Measurements from ENCODE around the gene RPS8.

RPS8 gene

DNA sequence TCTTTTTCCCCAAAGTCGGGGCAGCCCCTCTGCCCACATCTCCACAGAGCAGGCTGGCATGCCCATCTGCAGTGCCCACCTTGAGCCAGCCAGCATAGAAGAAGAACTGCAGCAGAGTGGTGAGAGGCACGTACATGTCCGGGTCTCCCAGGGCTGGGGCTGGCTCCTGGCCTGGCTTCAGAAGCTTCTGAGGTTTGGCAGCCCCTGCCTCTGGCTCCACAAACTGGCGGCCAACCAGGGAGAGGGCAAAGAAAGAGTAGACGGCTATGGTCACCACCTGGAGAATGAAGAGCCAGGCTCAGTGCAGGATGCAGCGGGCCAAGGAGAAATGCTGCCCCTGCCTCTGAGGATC lies 9.7 kb downstream of the RPS8 start:
- TF ChIP-seq, protein P1, sequence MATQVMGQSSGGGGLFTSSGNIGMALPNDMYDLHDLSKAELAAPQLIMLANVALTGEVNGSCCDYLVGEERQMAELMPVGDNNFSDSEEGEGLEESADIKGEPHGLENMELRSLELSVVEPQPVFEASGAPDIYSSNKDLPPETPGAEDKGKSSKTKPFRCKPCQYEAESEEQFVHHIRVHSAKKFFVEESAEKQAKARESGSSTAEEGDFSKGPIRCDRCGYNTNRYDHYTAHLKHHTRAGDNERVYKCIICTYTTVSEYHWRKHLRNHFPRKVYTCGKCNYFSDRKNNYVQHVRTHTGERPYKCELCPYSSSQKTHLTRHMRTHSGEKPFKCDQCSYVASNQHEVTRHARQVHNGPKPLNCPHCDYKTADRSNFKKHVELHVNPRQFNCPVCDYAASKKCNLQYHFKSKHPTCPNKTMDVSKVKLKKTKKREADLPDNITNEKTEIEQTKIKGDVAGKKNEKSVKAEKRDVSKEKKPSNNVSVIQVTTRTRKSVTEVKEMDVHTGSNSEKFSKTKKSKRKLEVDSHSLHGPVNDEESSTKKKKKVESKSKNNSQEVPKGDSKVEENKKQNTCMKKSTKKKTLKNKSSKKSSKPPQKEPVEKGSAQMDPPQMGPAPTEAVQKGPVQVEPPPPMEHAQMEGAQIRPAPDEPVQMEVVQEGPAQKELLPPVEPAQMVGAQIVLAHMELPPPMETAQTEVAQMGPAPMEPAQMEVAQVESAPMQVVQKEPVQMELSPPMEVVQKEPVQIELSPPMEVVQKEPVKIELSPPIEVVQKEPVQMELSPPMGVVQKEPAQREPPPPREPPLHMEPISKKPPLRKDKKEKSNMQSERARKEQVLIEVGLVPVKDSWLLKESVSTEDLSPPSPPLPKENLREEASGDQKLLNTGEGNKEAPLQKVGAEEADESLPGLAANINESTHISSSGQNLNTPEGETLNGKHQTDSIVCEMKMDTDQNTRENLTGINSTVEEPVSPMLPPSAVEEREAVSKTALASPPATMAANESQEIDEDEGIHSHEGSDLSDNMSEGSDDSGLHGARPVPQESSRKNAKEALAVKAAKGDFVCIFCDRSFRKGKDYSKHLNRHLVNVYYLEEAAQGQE (IDR thresholded peaks at IDR 0.05; ENCODE audit: low read depth) = no peak
- TF ChIP-seq CREB1 (IDR thresholded peaks at IDR 0.05; ENCODE audit: low read depth) (no peak), YY1 (IDR thresholded peaks at IDR 0.05; ENCODE audit: low read depth) (no peak), TCF12 (IDR thresholded peaks at IDR 0.05; ENCODE audit: low read depth) (no peak), EP300 (IDR thresholded peaks at IDR 0.05; ENCODE audit: borderline replicate concordance) (no peak), NFIC (IDR thresholded peaks at IDR 0.05) (no peak)

DNA sequence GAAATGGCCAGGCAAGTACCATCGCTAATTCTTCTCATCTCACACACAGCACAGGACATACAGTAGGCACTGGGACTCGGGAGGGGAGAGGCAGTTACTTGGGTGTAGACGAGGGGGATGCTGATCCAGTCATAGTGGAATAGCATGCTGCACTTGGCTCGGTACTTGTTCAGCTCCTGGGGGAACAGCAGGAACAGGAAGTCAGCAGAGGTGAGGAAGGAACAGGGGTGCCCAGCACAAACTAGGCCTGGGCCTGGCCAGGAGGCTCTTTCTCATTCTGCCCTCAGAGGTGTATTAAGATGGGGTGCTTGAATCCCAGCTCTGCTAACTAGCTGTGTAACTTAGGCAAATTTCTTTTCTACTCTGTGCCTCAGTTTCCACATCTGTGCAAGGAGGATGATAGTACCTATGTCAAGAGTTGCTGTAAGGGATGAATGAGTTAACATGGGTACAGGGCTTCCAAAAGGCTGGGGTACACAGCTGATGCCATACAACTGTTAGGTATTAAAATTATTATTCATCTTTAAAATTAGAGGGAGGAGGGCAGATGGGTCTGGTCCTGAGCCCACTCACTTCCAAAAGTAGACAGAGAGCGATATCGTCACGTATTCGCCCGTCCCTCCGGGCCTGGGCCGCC lies 10.3 kb downstream of the RPS8 start:
- TF ChIP-seq ZBTB7A (IDR thresholded peaks at IDR 0.05; ENCODE audit: low read depth) (no peak), RAD21 (IDR thresholded peaks at IDR 0.05; ENCODE audit: low read depth) (no peak), NFIC (IDR thresholded peaks at IDR 0.05) (no peak), CEBPB (IDR thresholded peaks at IDR 0.05) (no peak), CREB1 (IDR thresholded peaks at IDR 0.05; ENCODE audit: low read depth) (no peak), EGR1 (IDR thresholded peaks at IDR 0.05) (no peak), TCF12 (IDR thresholded peaks at IDR 0.05; ENCODE audit: low read depth) (no peak), FOXM1 (IDR thresholded peaks at IDR 0.05; ENCODE audit: borderline replicate concordance, low read depth) (no peak), YY1 (IDR thresholded peaks at IDR 0.05; ENCODE audit: low read depth) (no peak), EP300 (IDR thresholded peaks at IDR 0.05; ENCODE audit: borderline replicate concordance) (no peak), TEAD4 (IDR thresholded peaks at IDR 0.05) (no peak), TAF1 (IDR thresholded peaks at IDR 0.05; ENCODE audit: low read depth) (no peak)
- TF ChIP-seq, protein P2, sequence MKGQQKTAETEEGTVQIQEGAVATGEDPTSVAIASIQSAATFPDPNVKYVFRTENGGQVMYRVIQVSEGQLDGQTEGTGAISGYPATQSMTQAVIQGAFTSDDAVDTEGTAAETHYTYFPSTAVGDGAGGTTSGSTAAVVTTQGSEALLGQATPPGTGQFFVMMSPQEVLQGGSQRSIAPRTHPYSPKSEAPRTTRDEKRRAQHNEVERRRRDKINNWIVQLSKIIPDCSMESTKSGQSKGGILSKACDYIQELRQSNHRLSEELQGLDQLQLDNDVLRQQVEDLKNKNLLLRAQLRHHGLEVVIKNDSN (IDR thresholded peaks at IDR 0.05) = no peak
- TF ChIP-seq, protein P1 (IDR thresholded peaks at IDR 0.05; ENCODE audit: low read depth) = no peak
- TF ChIP-seq, protein P3, sequence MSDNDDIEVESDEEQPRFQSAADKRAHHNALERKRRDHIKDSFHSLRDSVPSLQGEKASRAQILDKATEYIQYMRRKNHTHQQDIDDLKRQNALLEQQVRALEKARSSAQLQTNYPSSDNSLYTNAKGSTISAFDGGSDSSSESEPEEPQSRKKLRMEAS (IDR thresholded peaks at IDR 0.05) = no peak

DNA sequence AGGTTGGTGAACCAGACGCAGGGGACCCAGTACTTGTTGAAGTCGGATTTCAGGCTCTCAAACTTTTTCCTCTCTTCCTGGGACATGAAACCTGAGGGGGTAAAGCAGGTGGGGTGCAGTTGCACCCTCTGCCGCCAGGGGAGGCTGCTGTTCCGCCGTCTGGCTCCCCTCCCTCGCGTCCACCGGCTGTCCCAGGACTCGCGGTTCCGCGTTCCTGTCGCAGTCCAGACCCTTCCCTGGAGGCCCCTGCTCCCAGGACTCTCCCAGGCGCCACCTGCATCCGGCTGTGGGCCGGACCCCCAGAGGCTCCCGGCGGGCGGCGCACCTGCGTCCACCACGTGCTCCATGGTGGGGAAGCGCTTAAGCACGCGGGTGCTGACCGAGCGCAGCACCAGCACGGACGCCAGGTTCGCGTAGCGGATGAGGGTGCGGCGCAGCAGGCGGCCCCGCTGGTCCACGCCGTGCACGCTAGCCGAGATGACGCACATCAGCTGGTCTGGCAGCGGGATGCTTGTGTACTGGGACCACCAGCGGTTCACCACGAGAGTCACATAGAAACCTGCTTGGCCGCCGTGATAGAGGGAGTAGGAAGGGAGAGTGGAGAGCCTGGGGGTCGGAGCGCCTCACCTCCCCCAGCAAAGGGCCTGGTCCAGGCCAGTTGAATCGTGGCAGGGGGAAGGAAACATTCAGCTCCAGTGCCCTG lies 10.9 kb downstream of the RPS8 start:
- TF ChIP-seq NFIC (IDR thresholded peaks at IDR 0.05) = no peak
- no peak for TF ChIP-seq ZBTB7A (IDR thresholded peaks at IDR 0.05; ENCODE audit: low read depth)
- TF ChIP-seq YY1 (IDR thresholded peaks at IDR 0.05; ENCODE audit: low read depth) = no peak
- TF ChIP-seq, protein P1 (IDR thresholded peaks at IDR 0.05; ENCODE audit: low read depth) = no peak
- TF ChIP-seq RAD21 (IDR thresholded peaks at IDR 0.05; ENCODE audit: low read depth) = peak; percentile 89
- TF ChIP-seq, protein P2 (IDR thresholded peaks at IDR 0.05) = no peak
- no peak for TF ChIP-seq FOXM1 (IDR thresholded peaks at IDR 0.05; ENCODE audit: borderline replicate concordance, low read depth)
- no peak for TF ChIP-seq EGR1 (IDR thresholded peaks at IDR 0.05)
- TF ChIP-seq, protein P3 (IDR thresholded peaks at IDR 0.05) = 0 out of 2 replicates have a peak, but pooled peaks have one; percentile 25
- TF ChIP-seq EP300 (IDR thresholded peaks at IDR 0.05; ENCODE audit: borderline replicate concordance) = no peak
- no peak for TF ChIP-seq TAF1 (IDR thresholded peaks at IDR 0.05; ENCODE audit: low read depth)
- TF ChIP-seq CEBPB (IDR thresholded peaks at IDR 0.05) = no peak
- TF ChIP-seq TCF12 (IDR thresholded peaks at IDR 0.05; ENCODE audit: low read depth) = no peak
- no peak for TF ChIP-seq CREB1 (IDR thresholded peaks at IDR 0.05; ENCODE audit: low read depth)
- no peak for TF ChIP-seq TEAD4 (IDR thresholded peaks at IDR 0.05)

DNA sequence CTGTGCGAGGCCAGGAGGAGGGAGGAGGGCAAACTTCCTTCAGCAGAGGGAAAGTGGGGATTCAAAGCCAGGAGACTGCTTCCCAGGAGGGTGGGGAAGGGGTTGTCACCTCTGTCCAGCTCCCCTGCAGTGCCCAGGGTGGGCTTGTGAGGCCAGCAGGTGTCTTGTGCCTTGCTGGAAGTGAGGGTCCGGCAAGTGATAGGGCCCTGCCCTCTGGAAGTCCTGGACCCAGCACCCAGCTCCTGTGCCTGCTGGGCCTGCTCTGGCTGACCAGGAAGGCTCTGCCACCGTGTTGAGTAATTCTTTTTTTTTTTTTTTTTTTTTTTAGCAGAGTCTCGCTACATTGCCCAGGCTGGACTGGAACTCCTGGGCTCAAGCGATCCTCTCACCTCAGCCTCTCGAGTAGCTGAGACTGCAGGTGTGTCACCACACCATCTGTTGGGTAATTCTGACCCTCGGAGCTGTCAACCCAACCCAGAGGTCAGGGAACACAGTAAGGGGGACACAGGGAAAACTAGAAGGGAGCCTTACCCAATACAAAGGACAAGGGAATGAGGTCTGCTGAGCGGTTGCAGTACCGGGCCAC lies 11.6 kb downstream of the RPS8 start:
- TF ChIP-seq, protein P3 (IDR thresholded peaks at IDR 0.05) = no peak
- TF ChIP-seq EP300 (IDR thresholded peaks at IDR 0.05; ENCODE audit: borderline replicate concordance) (no peak), TAF1 (IDR thresholded peaks at IDR 0.05; ENCODE audit: low read depth) (no peak), RAD21 (IDR thresholded peaks at IDR 0.05; ENCODE audit: low read depth) (no peak), CREB1 (IDR thresholded peaks at IDR 0.05; ENCODE audit: low read depth) (no peak), CEBPB (IDR thresholded peaks at IDR 0.05) (no peak), NFIC (IDR thresholded peaks at IDR 0.05) (no peak), TCF12 (IDR thresholded peaks at IDR 0.05; ENCODE audit: low read depth) (no peak), TEAD4 (IDR thresholded peaks at IDR 0.05) (no peak), FOXM1 (IDR thresholded peaks at IDR 0.05; ENCODE audit: borderline replicate concordance, low read depth) (no peak), ZBTB7A (IDR thresholded peaks at IDR 0.05; ENCODE audit: low read depth) (no peak)
- TF ChIP-seq, protein P1 (IDR thresholded peaks at IDR 0.05; ENCODE audit: low read depth) = no peak
- TF ChIP-seq, protein P2 (IDR thresholded peaks at IDR 0.05) = no peak

Measured in Ishikawa (cell line).